ENCODE results near the gene RNU7-1. TPM values are rescaled to one million over a fixed set of nuclear protein-coding genes. Genes with fewer than 3 reads are reported as not detected.
A peak's percentile ranks its signal among the peaks of the same experiment; 100 is the strongest.

RNU7-1 gene
- total RNA-seq, 1 donor from 2014 or later, result not detected

DNA sequence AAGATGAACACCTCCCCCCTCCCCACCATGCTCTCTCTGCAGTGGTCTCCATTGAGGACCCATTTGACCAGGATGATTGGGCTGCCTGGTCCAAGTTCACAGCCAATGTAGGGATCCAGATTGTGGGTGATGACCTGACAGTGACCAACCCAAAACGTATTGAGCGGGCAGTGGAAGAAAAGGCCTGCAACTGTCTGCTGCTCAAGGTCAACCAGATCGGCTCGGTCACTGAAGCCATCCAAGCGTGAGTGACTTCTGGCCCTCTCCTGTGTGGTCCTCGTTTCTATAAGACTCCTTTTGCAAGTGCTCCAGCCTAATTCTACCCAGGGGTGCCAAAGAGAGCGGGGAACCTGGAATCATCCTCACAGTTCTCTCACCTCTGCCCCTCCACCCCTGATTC lies 22.1 kb upstream of the RNU7-1 start:
- no peak for TF ChIP-seq CTCF (conservative IDR thresholded peaks at IDR 0.05; ENCODE audit: low read depth, low read length)
- no peak for DNase-seq (ENCODE audit: low read depth)
- no peak overlapping the region for H3K4me3 ChIP-seq (ENCODE audit: low read depth, low read length)

GRCh38 chr12:6921996-6922946 lies 21.3 kb upstream of the RNU7-1 start:
- no peak overlapping the region for H3K4me3 ChIP-seq (ENCODE audit: low read depth, low read length)
- TF ChIP-seq CTCF (conservative IDR thresholded peaks at IDR 0.05; ENCODE audit: low read depth, low read length), result no peak
- DNase-seq (ENCODE audit: low read depth), result no peak

GRCh38 chr12:6923003-6923732 lies 20.4 kb upstream of the RNU7-1 start:
- no peak for TF ChIP-seq CTCF (conservative IDR thresholded peaks at IDR 0.05; ENCODE audit: low read depth, low read length)
- no peak for DNase-seq (ENCODE audit: low read depth)
- no peak overlapping the region for H3K4me3 ChIP-seq (ENCODE audit: low read depth, low read length)

DNA sequence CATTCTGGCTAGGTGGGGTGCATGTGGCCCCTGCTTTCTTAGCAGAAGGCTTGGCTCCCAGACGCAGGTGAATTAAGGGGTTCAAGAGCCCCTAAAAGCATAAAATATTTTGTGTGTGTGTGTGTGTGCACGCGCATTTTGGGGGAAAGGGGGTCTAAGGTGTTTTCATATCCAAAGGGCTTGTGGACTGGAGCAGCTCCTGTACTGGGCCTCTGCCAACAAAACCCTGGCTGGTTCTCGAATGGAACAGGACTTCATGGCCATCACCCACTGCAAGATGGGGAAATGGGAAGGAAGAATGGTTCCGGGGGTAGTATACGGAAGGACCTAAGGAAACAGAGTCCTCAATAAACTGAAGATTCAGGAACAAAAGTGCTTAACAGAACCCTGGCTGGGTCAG lies 19.8 kb upstream of the RNU7-1 start:
- no peak overlapping the region for H3K4me3 ChIP-seq (ENCODE audit: low read depth, low read length)
- no peak for DNase-seq (ENCODE audit: low read depth)
- TF ChIP-seq CTCF (conservative IDR thresholded peaks at IDR 0.05; ENCODE audit: low read depth, low read length), result no peak

- peak overlapping the region; percentile 7 for H3K4me3 ChIP-seq (ENCODE audit: low read depth, low read length)
- TF ChIP-seq CTCF (conservative IDR thresholded peaks at IDR 0.05; ENCODE audit: low read depth, low read length), result no peak
- DNase-seq (ENCODE audit: low read depth), result no peak
Measured at GRCh38 chr12:6925239-6925539, 18.4 kb upstream of the RNU7-1 start.

DNA sequence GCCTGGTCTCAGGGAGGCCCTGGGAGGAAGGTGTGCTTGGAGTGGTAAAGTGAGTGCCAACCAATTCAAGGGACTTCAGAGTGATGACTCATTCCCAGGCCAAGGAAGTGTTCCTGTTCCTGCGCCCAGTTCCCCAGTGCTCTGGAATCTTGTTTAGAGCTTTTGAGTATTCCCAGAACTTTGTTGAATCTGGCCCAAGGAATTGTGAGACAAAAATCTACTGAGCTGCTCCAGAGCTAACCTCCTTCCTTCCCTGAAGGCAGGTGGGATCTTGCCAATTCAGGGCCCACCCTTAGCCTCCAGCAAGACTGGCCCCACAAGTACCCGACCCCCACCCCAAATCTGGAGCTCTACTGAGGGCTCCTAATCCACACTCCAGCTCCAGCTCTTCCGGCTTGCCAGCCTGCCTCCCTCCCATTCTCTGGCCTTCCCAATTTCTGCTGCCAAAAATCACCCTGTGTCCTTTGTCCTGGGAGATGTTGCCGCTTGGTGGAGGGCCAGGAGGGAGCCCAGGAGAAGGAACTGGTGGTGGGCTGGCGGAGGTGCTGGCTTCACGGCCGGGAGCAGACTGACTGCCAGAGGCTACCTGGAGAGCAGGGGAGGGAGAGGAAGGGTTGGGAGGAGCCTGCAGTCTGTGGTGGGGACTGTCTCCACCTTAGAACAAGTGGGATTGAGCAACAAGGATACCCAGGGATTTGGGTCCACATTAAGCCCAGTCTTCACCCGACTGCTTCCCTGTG lies 17.9 kb upstream of the RNU7-1 start:
- no peak for TF ChIP-seq CTCF (conservative IDR thresholded peaks at IDR 0.05; ENCODE audit: low read depth, low read length)
- DNase-seq (ENCODE audit: low read depth), result no peak

More for the DNA sequence above, 17.9 kb upstream of the RNU7-1 start:
- H3K4me3 ChIP-seq (ENCODE audit: low read depth, low read length), result peak overlapping the region; percentile 51

Measured in epithelial cell of proximal tubule (primary cell).